NCI-H2029 (cell line): Measurements from ENCODE around the gene EPB41L5.
A peak's percentile ranks its signal among the peaks of the same experiment; 100 is the strongest.
"Not testable (repeated sequence)": the region's sequence is repeated elsewhere in the genome, so short reads cannot be mapped to it uniquely, and the experiment has no call there.

Experiments
- DNase-seq: peaks from one replicate; lab custom pipeline; 2025; lab: John Stamatoyannopoulos, UW

Gene EPB41L5

DNA sequence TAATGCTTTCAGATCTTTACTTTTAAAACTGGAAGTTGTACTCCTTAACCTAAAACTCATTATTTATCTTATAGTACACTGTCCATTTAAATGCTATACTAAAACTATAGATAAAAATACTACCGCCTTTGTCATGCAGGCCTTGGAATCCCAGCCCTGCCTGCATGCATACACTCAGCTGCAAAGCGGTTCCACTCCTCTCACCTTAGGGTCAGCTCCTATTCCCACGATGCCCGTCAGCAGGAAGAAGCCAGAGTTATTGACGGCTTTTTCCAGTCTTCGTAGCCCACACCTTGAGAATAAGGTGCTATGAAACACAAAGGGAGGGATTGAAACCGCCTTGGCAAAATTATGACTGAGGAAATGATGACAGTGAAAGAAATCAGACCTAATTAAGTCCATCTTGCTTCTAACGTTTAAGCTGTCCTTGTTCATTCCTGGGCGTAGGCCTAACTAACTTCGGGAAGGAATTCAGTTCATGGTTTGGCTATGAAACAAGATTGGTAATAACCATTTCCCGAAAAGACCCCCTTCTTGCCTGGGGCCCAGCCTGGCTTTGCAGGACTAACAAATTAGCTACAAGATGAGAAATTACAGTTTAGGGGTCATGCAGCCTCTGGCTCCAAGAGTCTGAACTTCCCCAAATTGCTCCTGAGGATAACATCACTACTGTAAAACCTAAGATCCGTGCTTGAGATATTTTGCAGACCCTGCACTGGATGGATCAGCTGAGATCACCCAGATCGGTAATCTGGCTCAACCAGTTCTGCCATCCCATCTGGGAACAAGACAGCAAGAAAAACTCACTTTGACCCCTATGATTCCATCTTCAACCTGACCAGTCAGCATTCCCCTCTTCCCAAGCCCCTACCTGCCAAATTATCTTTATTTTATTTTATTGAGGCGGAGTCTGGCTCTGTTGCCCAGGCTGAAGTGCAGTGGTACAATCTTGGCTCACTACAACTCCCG is 17.1 kb downstream of the EPB41L5 start:
- DNase-seq = no peak

DNA sequence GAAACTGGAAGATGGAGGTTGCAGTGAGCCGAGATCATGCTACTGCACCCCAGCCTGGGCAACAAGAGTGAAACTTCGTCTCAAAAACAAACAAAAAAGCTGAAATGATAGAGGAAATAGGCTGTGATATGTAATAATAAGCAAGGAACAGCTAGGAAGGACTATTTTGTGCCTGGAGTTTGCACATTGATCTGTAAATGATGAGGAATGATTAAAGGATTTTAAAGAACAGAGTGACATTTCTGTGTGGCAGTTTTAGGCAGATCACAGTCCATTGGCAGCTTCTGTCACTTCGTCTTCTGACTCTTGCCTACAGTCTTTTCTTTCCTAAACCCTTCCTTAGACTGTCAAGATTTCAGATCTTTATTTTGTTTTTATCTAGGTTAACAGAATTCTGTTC is 19.4 kb downstream of the EPB41L5 start:
- DNase-seq = no peak

DNA sequence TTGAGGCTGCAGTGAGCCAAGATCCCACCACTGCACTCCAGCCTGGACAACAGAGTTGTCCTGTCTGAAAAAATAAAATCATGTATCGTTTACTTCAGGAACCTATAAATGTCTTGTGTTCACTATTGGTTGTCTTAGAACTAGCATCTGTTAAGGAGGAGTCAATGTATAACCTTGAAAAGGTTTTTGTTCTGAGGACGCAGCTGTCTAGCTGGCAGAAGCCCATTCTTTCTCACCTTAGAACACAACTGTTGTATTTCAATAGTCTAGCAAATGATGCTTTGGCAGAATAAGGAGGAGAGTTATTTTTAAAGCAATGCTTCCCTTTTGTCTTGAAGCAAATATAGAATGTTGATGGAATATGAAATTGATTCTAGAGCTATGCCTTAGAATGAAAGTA is 21.1 kb downstream of the EPB41L5 start:
- no peak for DNase-seq

DNA sequence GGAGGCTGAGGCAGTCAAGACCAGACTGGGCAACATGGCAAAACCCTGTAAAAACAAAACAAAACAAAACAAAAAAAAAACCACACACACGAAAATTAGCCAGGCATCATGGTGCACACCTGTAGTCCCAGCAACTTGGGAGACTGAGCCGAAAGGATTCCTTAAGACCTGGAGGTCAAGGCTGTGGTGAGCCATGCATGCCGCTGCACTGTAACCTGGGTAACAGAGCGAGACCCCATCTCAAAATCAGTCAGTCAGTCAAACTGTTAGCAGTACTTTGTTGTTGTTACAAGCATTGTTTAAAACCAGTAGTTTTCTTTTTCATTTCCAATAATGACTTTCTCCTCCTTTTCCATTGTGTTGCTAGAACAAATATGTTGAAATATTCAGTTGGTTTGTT is 21.7 kb downstream of the EPB41L5 start:
- DNase-seq = no peak

DNA sequence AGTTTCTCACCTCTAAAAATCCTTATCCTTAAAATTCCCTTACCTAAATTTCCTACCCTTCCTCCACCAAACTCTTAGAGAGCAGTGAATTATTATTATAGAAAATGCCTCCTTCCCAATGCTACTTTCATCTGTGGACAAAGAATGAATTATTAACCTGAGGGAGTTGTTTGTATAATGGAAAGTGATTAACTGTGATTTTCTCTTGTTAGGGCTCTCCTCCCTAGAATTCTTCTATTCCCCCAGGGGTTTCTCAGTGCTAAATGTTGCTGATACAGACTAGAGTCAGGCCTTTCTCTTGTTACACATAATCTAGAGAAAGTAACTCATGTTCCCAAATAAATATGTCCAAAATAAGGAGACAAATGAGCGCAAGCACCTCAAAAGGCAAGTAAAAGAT is 23.3 kb downstream of the EPB41L5 start:
- DNase-seq = no peak

DNA sequence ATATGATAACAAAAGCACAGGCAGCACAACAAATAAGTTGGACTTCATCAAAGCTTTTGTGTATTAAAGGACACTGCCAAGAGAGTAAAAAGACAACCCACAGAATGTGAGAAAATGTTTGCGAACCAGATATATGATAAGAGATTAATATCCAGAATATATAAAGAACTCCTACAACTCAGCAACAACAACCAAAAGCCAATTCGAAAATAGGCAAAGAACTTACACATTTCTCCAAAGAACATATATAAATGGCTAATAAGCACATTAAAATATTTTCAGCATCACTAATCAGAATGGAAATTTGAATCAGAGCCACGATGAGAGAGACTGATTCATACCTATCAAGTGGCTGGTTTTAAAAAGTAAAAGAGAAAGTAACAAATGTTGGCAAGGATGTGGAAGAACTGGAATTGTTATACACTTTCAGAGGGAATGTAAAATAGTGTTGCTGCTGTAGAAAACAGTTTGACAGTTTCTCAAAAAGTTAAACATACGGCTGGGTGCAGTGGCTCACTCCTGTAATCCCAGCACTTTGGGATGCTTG is 25.2 kb downstream of the EPB41L5 start:
- DNase-seq = no peak

DNA sequence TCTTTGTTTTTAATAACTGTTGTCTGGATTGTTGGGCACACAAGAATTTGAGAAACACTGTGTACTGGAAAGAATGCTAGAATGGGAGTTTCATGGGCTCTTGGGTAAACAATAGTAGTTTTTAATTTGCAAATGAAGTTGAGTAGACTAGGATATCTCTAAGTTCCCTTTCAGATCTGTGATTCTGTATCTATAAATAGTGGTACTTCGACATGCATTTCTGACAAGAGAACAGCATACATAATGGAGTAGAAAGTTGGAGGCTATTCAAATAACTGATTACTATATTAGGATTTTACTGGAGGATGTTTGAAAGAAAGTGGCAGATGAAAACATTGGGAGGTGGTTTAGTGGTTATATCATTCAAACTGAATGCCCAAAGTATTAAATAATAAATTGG is 29.5 kb downstream of the EPB41L5 start:
- DNase-seq = no peak

DNA sequence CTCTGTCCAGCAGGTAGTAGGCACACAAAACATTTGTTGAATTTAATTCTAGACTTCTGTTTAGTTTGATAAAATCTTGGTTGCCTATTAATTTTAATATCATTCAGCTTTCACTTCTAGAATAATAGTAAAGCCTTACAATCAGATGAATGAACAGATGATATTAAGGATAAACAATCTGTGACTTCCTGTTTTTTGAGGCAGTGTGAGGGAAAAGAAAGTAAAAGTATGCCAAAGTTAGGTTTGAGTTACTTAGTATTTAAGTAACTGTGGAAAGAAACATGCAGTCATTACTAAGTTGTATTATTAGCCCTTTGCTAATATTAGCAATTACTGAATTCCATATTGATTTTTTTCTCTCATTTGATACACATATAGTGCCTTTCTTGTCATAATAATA is 31.5 kb downstream of the EPB41L5 start:
- DNase-seq = no peak

DNA sequence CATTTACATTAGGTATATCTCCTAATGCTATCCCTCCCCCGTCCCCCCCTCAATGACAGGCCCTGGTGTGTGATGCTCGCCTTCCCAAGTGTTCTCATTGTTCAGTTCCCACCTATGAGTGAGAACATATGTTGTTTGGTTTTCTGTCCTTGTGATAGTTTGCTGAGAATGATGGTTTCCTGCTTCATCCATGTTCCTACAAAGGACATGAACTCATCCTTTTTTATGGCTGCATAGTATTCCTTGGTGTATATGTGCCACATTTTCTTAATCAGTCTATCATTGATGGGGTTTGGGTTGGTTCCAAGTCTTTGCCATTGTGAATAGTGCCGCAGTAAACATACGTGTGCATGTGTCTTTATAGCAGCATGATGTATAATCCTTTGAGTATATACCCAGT is 32.9 kb downstream of the EPB41L5 start:
- not testable (repeated sequence) for DNase-seq

DNA sequence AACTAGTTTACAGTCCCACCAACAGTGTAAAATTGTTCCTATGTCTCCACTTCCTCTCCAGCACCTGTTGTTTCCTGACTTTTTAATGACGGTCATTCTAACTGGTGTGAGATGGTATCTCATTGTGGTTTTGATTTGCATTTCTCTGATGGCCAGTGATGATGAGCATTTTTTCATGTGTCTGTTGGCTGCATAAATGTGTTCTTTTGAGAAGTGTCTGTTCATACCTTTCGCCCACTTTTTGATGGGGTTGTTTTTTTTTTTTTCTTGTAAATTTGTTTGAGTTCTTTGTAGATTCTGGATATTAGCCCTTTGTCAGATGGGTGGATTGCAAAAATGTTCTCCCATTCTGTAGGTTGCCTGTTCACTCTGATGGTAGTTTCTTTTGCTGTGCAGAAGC is 33.4 kb downstream of the EPB41L5 start:
- not testable (repeated sequence) for DNase-seq

DNA sequence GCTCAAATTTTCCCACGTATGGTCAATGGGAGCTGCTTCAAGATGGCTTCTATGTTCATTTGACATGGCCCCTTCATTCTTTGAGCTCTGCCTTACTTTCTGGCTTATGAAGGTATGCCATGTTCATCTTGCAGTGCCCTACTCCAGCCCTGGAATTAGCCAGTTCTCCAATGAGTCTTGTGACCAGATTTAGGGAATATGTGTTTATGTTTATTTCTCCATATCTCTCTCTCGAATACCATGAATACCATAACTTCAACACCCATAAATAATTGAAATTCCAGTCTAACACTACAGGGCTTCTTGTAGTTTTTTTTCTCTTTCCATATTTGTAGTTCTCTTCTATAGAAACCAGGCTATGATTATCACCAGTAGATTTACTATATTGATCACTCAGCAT is 39.7 kb downstream of the EPB41L5 start:
- DNase-seq = no peak

DNA sequence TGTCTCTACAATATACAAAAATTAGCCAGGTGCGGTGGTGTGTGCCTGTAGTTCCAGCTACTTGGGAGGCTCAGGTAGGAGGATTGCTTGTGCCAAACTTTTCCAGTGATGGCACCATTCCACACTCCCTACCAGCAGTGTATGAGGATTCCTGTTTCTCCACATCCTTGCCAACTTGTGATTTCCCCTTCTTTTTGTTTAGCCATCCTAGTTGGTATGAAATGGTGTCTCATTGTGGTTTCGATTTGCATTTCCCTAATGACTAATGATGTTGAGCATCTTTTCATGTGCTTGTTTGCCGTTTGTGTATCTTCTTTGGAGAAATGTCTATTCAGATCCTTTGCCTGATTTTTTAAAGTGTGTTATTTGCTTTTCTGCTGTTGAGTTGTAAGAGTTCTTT is 41.0 kb downstream of the EPB41L5 start:
- DNase-seq = no peak

DNA sequence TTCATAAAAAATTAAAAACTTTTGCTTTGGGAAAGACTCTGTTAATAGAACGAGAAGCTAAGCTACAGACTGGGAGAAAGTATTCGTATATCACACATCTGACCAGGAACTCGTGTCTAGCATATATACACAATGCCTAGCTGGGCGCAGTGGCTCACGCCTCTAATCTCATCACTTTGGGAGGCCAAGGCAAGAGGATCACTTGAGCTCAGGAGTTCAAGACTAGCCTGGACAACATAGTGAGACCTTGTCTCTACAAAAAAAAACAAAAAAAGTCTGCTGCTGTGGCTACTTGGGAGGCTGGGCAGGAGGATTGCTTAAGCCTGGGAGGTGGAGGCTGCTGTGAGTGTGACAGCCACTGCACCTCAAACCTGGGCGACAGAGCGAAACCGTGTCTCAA is 46.6 kb downstream of the EPB41L5 start:
- DNase-seq = no peak

DNA sequence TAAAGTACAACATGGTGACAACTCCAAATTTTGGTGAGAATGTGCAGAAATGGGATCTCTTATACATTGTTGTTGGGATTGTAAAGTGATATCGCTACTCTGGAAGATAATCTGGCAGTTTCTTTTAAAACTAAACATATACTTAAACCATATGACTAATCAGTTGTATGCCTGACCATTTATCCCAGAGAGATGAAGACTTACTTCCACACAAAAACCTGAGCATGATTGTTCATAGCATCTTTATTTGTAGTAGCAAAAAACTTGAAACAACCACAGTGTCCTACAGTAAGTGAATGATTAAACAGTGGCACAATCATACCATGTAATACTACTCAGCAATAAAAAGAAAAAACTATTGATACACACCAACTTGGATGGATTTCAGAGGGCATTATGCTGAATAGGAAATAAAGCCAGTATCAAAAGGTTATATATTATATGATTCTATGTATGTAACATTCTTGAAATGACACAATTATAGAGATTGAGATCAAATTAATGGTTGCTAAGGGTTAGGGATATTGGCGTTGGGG is 47.3 kb downstream of the EPB41L5 start:
- DNase-seq = no peak

DNA sequence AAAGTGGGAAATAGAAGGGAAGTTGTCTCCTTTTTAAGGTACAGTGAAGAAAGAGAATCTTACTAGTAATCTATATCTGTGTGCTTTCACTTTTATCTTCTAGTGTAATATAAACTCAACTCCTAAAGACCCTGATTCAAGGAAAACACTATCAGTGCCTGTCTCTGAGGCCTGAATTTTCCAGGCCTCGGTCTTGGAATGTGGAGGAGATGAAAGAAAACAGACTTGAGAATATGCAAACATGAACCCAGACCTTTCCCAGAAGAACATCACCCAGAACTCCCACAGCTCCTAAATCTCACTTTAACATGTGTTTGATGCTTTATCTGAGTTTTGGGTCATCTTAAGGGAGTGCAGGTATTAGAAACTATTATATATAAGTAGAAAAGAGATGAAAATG is 51.8 kb downstream of the EPB41L5 start:
- DNase-seq = no peak

DNA sequence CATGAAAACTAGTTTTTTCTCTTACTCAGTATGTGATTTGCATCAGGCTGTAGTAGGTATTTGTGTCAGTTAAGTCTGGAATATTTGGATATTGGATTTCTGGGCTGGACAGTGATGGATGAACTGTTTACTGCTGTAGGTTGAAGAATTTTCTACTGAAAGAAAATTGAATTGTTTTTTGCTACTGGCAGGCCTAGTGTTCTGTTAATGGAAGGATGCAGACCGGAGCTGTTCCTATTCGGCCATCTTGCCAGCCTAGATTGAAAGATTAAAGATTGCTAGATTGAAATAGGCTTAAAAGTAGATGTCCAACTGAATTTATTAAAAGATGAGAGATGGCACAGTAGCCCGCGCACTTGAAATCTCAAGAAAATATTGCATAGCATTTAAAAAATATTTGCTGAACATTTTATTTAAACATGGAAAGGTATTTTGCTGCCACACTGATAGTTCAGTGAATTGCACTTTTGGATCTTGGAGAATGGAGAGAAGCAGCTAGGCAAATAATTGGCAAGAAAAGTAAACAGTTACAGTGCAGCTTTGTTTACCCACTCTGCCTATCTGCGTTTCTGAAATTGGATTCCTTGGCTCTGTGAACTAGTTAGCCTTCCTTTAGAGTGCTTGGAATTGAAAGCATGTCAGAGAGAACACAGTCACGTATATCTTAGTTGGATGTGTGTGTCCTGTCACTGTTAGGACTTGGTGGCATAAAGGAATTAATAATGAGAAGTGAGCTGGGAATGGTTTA is 54.1 kb downstream of the EPB41L5 start:
- peak; percentile 91 for DNase-seq

DNA sequence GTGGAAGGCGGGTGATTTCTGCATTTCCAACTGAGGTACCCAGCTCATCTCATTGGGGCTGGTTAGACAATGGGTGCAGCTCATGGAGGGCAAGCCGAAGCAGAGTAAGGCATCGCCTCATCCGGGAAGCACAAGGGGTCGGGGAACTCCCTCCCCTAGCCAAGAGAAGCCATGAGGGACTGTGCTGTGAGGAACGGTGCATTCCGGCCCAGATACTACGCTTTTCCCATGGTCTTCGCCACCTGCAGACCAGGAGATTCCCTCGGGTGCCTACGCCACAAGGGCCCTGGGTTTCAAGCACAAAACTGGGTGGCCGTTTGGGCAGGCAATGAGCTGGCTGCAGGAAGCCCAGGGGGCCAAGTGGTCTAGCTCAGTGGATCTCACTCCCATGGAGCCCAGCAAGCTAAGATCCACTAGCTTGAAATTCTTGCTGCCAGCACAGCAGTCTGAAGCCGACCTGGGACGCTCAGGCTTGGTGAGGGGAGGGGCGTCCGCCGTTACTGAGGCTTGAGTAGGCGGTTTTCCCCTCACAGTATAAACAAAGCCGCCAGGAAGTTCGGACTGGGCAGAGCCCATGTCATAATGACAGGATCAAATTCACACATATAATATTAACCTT is 55.3 kb downstream of the EPB41L5 start:
- DNase-seq = peak; percentile 31

DNA sequence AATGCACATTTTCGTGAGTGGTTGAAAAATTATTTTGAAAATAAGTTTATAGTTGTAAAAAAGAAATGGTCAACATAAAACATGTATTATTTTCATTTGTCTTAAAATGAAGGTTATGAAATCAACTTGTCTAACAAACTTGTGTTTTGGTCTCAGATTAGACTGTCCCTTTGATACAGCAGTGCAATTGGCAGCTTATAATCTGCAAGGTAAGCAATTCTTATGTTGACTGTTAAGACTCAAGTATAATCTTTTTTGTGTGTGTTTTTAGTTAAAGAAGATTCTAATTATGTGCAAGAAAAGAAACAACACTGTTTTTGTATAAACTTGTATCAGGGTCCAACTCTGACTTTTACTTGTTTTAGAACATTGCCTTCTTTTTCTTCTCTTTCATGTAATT is 62.7 kb downstream of the EPB41L5 start:
- no peak for DNase-seq

DNA sequence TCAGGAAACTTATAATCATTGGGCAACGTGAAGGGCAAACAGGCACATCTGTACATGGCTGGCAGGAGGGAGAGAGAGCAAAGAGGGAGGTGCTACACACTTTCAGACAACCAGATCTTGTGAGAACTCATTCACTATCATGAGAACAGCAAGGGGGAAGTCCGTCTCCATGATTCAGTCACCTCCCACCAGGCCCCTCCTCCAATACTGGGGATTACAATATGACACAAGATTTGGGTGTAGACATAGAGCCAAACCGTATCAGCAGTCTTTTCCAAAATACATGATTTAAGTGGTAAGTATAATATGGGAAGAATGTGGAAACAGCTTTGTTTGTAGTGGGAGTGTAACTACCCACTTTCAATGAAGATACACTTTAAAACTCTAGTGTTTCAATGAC is 65.0 kb downstream of the EPB41L5 start:
- DNase-seq = no peak

DNA sequence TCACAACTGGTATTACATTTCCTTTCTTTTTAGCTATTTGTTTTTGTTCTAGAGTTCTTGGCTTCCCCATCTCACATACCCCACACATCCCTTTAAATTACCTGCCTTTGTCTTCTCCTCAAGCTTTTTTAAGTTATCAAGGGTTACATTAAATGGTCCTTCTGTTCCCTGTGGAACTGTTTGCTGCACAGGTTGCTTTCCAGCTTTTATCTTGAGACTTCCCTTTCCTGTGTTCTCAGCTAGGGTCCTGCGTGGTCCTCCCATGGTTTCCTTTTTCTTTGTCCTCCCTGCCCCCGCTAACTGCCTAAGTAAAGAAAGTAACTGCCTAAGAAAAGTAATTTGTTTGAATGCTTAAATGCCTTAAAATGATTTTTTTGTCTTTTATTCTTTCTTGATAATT is 66.8 kb downstream of the EPB41L5 start:
- DNase-seq = no peak

DNA sequence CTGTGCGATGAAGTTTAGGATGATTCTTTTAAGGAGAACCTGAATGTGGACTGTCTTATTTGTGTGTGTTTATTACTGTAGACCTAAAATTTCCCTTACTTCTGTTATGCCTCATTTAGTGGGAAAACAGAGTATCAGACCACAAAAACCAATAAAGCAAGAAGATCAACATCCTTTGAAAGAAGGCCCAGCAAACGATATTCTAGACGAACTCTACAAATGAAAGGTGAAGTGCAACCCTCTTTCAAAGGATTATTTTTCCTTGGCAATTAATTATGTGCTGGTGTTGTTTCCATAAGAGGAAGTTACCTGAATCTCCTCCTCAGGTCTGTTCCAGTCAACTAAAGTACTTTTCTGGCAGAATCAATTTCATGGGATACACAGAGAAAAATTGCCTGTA is 78.6 kb downstream of the EPB41L5 start:
- peak; percentile 32 for DNase-seq

DNA sequence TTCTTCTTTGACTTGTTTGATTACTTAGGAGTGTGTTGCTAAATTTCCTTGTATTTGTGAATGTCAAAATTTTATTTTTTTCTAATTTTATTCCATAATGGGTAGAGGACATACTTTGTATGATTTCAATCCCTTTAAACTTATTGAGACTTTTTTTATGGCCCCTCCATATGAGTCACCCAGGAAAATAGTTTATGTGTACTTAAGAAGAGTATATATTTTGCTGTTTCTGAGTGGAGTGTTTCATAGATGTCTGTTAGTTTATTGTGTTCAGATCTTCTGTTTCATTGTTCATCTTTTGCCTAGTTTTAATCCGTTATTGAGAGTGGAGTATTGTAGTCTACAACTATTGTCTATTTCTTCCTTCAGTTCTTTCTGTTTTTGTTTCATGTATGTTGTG is 81.9 kb downstream of the EPB41L5 start:
- no peak for DNase-seq
